OCI-LY1 (cell line): ENCODE data around the gene FRS2.

ENCODE experiments used
- CTCF ChIP-seq: fragments of 200-600 bp; sonication (generic), shearing (Covaris generic); IDR thresholded peaks from 2 replicates; pipeline ENCODE4 v1.5.1; 2017; ENCODE audit warnings: mild to moderate bottlenecking, antibody characterized with exemption, low read length, moderate library complexity, mixed read lengths
- EZH2 ChIP-seq: fragments of 200-600 bp; sonication (generic), shearing (Covaris generic); IDR thresholded peaks from 2 replicates; pipeline ENCODE4 v1.8.0; 2017; ENCODE audit warnings: borderline replicate concordance, mixed run types, mild to moderate bottlenecking, antibody characterized with exemption, low read length, moderate library complexity, mixed read lengths

- TF ChIP-seq EZH2: no peak
- TF ChIP-seq CTCF: no peak
Measured at GRCh38 chr12:69433653-69434052, 36.5 kb upstream of the FRS2 start.
